GM19351 (cell line): ENCODE results near the gene NR4A3.
A peak's percentile ranks its signal among the peaks of the same experiment; 100 is the strongest.

ENCODE experiments used
- ATAC-seq: cut with Tn5 transposase; IDR thresholded peaks from one replicate; pipeline ENCODE4 v1.9.1; 2021; ENCODE audit warnings: mild to moderate bottlenecking, moderate library complexity; ENCODE audit not compliant: unreplicated experiment

The NR4A3 gene

GRCh38 chr9:99813739-99814138 lies 7.9 kb upstream of the NR4A3 start:
- ATAC-seq = no peak

DNA sequence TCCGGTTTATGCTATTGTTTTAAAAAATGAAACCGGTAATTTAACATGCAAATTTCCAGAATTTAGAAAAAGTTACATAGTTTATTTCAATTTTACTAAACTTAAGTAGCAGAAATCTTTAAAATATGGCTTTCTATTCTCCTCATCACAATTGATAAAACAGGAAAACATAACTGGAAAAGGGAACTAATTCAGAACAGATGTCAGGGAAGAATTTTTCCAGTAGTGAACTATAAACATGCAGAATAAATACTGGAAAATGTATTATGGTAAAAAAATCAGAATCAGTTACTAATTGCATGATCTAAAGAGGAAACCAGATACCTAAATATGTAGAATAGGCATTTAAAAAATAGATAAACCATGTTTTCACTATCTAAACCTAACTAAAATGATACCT lies 7.3 kb upstream of the NR4A3 start:
- ATAC-seq = no peak

GRCh38 chr9:99816392-99816791 lies 5.3 kb upstream of the NR4A3 start:
- no peak for ATAC-seq

- no peak for ATAC-seq
These were observed 3.2 kb upstream of the NR4A3 start for GRCh38 chr9:99818500-99818899.

DNA sequence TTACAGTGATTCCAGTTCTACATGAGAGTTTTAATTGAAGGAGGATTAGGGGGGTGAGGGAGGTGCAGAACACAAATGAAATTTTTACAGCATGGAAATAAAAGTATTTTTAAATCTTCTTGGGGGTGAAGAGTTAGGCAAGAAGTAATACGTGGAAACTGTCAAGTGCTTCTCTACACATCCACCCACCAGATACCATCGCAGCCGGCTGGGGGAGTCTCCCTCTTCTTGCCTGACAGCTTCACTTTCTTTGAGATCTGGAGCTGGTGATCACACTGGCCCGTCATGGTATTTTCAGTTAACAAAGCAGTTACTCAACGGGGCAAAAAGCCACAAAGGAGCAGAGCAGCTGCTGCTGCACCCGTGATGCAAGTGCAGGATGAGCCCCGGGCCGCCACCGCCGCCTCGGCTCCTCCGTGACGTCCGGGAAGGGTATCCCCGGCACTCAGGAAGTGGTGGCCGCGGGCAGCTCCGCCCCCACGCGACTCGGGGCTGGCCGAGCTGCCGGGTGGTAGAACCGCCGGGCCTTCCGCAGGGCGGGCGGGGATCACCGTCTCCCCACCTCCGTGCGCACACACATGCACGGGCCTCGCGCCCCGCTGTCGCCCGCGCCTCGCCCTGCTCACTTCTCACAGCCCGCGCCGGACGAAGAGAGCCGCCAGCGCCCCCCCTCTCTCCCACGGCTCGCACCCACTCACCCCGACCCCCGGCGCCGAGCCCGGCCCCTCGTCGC lies 2.4 kb upstream of the NR4A3 start:
- ATAC-seq = peak; percentile 42

DNA sequence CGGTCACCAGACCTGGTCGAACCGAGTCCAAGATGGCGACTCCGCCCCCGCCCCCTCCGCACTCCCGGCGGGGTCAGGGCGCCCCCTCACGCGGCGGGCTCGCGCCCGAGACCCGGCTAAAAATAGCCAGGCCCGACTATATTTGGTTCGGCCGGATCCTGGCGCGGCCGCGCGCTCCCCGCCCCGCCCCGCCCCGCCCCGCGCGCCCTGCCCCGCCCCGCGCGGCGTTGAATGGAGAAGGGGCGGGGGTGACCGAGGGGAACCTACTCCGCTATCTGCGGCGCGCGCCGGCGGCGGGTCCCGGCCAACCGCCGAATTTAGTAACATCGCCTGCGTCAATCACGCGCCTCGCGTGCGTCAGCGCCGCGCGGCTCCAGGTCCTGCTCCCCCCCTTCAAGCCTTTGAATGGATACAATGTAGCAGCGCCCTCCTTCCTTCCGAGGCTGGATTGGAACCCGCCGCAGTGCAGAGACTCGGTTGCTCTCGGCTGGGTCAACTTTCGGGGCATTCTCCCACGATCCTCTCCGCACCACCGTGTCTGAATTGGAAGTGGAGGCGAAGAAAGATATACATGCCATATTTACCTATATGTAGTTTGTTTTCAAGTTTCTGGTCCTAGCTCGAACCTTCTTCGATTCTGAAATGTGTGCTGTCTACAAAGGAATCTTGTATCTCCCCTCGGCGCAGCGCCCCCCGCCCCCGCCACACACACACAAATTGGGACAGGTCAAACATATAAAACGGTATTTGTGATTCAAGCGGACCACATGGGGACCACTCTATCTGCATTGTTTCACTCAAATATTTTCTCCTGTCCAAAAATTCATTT lies 1.6 kb upstream of the NR4A3 start:
- ATAC-seq = peak; percentile 39

DNA sequence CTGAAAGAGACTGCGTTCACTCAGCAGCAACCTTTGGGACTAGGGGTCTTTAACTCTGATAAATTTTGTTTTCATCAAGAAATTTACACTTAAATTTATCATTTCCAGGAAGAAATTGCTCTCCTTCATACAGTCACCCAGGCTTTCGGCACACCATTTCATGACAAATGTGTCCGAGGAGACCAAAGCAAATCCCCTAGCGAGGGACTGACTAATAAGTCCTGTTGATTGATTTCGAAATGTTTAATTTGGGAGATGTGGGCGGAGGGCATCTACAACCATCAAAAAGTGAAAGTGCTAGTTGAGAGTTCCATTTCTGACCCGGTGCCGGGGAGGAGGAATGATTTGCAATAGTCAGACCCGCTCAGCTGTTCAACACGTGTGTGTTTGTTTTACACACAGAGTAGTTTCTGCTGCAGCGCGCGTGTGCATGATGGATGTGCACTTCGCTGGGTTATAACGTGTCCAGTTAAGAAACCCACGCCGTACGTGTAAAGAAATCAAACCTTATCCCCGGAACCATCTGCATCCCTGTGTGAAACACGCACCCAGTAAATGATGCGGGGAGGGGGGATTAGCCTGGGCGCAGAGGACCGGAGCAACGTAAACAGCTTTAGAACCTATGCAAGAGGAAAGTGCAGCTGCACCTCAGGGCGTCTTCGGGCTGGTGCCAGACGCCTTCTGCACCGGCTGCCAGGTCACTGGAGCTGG lies 845 bp upstream of the NR4A3 start:
- peak; percentile 1 for ATAC-seq

- no peak for ATAC-seq
These were observed 572 bp downstream of the NR4A3 start for GRCh38 chr9:99822109-99822805.

DNA sequence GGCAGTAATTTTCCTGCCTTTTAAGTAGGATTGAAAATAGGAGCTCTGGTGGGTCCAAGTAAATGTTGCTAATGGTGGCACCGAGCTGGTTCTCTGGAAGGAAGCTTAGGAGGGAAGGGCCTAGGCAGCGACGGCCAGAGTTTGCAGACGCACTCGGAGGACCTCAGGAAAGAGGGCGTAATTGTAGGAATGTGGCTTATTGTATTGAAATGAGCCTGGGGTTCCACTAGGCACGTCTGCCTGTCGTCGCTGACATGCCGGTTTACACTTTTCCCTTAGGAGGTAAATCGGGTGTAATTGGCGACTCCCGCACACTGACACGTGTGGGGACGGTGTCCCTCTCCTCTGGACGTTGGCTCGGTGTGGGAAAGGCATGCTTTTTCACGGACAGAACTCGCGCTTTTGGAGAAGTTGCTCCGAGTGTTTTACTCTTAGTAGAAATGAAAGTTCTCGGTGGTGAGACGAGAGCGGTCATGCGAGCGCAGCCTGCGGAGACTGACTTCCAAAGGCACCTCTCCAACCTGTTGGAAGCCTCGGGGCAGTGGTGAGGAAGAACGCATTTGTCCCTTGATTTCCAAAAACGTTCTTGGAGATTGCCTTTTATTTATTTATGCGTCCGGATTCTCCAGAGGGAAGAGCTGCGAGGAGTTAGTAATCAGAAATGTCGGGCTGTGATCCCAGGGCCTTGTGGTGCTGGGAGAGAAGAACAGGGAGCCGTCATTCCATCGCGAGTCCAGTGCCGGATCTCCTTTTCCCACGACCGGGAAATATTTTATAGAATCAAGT lies 1.3 kb downstream of the NR4A3 start:
- ATAC-seq = no peak

DNA sequence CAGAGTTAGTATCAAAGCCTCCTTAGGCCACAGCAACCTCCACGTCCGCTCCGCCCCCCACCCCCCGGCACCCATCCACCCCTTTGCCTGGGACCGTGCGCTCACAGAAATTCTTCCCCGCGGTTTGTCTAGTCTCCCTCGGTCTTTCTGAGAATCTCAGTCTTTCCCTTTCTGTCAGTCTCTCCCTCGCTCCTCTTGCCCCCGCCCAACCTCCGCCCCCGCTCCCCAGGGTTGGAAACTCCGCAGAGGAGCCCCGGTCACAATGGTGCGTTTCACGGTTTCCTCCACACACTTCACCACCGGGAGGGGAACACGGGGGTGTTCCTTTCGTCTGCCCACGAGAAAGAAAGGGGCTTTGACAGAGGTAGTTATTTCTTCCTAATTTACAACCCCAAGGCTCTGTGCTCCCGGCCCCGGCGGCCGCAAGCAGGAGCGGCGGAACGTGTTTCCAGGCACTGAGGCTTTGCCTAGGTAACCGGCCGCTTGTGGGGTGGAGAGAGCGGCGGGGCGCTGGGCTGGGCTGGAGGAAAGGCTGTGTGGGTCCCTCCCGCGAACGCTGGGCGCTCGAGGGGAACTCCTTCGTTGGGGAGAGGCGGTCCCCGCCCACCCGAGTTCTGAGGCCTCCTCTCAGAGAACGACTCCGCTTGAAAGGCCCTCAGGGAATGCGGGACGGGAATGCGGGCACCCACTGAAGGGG lies 2.1 kb downstream of the NR4A3 start:
- no peak for ATAC-seq

DNA sequence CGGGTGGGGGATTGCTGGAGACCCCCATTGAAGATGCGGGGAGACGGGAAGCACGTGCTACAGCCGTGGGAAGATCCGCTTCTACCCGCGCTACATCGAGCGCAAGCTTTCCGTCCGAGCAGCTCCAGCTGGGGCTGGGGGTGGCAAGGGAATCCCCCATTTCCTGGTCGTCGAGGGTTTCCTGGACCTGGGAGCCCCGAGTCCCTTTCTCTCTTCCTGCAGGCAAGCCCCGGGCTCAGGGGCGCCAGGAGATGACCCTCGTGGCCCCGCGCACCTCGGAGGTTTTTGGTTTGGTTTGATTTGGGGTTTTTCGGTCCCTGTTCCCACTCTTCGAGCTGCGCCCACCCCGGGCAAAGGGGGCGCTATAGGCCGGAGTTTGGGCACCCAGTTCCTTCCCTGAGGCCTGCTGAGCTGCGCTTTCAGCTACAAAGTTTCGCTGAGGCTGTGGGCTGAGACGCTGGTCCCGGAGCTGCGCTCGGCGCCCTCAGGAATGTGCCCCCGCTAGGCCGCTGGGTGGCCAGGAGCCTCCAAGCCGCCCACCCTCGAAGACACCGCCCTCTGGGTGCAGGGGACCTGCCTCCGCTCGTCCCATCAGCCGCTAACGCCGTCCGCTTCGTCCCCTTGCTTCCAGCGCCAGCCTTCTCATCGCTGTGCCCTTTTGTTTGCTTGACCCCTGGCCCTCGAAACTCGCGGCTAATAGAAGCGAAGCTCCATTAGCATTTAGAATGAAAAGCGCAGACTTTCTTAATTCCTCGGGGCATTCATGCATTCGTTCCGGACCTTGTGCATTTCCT lies 2.9 kb downstream of the NR4A3 start:
- ATAC-seq = no peak

GRCh38 chr9:99825172-99826046 lies 3.7 kb downstream of the NR4A3 start:
- ATAC-seq = no peak

- no peak for ATAC-seq
These were observed 4.9 kb downstream of the NR4A3 start for GRCh38 chr9:99826579-99826978.

DNA sequence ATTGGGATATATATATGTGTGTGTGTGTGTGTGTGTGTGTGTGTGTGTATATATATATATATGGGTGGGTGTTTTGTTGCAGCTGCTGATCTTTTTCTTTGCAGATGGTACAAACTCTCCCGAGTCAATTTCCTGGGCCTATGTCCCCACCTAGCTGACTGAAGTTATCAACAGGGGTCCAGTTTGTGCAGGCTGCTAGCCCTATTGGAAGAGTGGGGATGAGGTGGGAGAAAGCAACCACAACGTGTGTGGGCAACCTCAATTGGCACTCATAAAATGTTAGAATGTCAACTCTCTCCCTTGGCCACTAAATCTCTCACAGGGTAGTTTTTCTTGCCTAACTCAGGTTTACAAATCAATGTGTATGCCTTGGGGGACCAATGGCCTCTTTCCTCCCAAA lies 5.6 kb downstream of the NR4A3 start:
- ATAC-seq = no peak

DNA sequence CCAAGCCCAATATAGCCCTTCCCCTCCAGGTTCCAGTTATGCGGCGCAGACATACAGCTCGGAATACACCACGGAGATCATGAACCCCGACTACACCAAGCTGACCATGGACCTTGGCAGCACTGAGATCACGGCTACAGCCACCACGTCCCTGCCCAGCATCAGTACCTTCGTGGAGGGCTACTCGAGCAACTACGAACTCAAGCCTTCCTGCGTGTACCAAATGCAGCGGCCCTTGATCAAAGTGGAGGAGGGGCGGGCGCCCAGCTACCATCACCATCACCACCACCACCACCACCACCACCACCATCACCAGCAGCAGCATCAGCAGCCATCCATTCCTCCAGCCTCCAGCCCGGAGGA lies 6.3 kb downstream of the NR4A3 start:
- ATAC-seq = no peak

- ATAC-seq = no peak
These were observed 6.9 kb downstream of the NR4A3 start for GRCh38 chr9:99828417-99829176.

GRCh38 chr9:99831857-99832557 lies 10.3 kb downstream of the NR4A3 start:
- no peak for ATAC-seq
